Omental fat pad (tissue), 4 donors: ENCODE data around the gene ERBB4. TPM values are rescaled to one million over a fixed set of nuclear protein-coding genes. Genes with fewer than 3 reads are reported as not detected.

ENCODE experiments used
- ATAC-seq: fragments of 150-250 bp; one replicate; pipeline ENCODE4 v1.9.1; 2016; ENCODE audit warnings: mild to moderate bottlenecking, moderate library complexity; ENCODE audit not compliant: low FRiP score
- DNase-seq: peaks from one replicate; pipeline ENCODE4 v3.0.0-alpha.2; 2019; ENCODE audit warnings: low spot score
- total RNA-seq, 4 donors: library from RNA; depleted of rRNA; stranded (reverse); fragments of >200 nt; gene quantifications; one replicate each; pipeline ENCODE4 v1.1.0, GENCODE V29; 2016
- TF ChIP-seq, protein P1 (sequence below), 3 donors: fragments of 450-650 bp; IDR thresholded peaks; one replicate each; pipeline ENCODE4 v1.5.1; 2016 to 2017; ENCODE audit warnings: antibody characterized with exemption in 3 of 3, mild to moderate bottlenecking in 3 of 3, moderate library complexity in 2 of 3

Gene ERBB4
- total RNA-seq, 4 donors from 2014 or later: 0.16 to 7.7 (median 2.1) TPM

DNA sequence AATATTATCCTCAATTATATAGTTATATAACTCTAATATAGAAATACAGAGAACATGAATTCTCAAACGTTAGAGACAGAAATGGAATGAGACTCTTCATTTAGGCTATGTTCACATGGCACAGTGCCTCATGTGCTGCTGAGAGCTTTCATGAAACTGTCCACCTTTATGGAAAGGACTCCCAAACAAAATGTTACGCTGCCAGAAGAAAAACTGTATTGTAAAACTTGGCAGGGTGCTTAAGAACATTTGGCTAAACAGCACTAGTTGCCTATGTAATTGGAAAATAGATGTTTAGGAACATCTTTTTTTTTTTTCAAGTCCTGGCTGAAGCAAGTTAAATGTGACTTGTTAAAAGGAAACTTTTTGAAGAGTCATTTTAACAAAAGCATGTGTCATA, 396.0 kb downstream of the ERBB4 start:
- no peak for ATAC-seq
- TF ChIP-seq, protein P1, sequence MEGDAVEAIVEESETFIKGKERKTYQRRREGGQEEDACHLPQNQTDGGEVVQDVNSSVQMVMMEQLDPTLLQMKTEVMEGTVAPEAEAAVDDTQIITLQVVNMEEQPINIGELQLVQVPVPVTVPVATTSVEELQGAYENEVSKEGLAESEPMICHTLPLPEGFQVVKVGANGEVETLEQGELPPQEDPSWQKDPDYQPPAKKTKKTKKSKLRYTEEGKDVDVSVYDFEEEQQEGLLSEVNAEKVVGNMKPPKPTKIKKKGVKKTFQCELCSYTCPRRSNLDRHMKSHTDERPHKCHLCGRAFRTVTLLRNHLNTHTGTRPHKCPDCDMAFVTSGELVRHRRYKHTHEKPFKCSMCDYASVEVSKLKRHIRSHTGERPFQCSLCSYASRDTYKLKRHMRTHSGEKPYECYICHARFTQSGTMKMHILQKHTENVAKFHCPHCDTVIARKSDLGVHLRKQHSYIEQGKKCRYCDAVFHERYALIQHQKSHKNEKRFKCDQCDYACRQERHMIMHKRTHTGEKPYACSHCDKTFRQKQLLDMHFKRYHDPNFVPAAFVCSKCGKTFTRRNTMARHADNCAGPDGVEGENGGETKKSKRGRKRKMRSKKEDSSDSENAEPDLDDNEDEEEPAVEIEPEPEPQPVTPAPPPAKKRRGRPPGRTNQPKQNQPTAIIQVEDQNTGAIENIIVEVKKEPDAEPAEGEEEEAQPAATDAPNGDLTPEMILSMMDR (IDR thresholded peaks at IDR 0.05): no peak
- DNase-seq: no peak

DNA sequence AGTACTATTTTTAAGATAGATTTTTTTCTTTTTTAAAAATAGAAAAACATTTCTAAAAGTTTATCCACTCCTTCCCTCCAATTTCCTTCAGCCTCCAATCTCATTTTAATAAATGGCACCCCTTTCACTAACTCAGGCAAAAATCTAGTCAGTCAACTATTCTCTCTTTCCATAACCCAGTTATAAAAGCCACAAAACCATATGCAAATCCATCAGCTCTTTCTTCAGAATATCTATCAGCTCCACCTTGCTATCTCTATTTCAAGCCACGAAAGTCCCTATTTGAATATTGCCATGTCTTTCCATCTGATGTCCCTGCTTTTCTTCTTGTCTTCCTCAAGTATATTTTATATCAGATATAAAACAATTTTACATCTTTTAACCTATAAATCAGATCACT, 397.1 kb downstream of the ERBB4 start:
- no peak for ATAC-seq
- TF ChIP-seq, protein P1 (IDR thresholded peaks at IDR 0.05): no peak

DNA sequence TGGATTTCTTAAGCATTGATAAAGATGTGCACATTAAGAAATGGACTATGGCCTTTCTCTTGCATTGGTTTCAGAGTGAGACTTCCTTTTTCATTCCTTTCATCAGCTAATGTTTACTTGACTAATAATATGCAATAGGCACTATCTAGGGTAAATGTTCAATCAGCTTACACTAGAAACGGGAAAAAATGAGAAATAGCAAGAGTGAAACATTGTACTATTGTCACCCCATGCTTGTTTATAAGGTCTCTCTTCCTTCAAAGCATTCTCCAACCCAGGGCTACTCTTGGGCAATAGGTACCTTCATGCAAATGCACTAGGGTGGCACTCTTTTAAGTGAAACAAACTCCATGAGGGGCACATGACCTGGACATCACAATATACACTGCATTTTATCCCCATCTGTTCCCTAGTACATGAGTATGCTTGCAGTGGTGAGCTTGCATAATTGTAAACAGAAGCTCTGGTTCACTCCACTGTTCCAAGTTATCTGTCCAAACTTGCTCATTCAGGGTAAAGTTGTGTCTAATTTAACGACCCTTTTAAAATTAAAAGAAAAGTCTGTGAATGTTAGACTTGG, 402.3 kb downstream of the ERBB4 start:
- DNase-seq (no peak), ATAC-seq (no peak)
- TF ChIP-seq, protein P1 (IDR thresholded peaks at IDR 0.05): no peak

More for the DNA sequence above, 397.1 kb downstream of the ERBB4 start:
- no peak for DNase-seq

DNA sequence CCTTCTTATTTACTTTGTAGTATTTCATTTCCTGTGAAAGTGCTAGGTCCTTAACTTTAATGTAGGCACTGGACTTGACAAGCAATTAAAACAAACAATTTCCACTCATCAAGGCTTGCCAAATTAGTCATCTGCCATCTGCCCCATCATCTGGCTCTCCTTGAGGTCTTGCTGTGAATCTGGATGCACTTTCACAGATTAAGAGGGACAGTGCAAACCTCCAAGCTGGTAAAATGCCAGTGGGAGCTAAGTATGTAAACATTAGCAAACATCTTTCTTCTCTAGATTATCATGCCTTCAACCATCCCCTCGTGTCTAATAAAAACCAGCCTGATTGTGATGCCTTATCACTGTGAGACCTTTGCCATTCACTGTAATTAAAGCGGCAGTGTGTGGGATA, 402.9 kb downstream of the ERBB4 start:
- no peak for DNase-seq
- TF ChIP-seq, protein P1 (IDR thresholded peaks at IDR 0.05): no peak
- no peak for ATAC-seq

DNA sequence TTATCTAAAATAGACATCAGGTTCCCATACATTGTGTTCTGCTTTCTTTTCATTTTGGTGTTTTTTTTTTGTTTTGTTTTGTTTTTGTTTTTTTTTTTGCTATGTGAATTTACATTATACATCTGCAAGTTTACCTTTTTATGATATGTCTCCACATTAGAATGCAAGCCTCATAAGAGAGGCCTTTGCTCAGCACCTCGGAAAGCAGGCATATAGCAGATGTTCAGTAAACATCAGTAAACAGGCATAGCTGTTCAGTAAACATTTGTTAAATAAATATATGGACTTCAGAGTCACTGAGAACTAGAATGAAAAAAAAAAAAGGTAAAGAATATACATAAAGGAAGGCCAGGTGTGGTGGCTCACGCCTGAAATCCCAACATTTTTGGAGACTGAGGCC, 405.3 kb downstream of the ERBB4 start:
- TF ChIP-seq, protein P1 (IDR thresholded peaks at IDR 0.05): no peak
- no peak for DNase-seq
- no peak for ATAC-seq

DNA sequence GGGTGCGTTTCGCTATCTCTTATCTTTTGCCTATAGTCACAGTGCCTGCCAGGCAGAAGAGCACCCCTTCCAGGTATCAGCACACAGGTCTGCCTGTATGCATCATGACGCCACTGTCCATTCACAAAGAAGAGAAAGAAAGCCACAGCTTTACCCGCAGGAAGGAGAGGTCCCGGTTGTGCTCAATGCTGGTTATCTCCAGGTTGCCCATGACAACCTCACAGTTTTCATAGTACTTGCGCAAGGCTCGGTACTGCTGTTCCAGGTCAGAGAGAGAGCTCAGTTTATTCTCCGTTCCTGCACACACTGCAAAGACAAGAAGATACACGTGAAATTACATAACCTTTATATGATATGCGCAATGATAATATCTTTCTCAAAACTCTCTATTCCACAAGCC, 414.0 kb downstream of the ERBB4 start:
- TF ChIP-seq, protein P1 (IDR thresholded peaks at IDR 0.05): no peak
- ATAC-seq (no peak), DNase-seq (no peak)

DNA sequence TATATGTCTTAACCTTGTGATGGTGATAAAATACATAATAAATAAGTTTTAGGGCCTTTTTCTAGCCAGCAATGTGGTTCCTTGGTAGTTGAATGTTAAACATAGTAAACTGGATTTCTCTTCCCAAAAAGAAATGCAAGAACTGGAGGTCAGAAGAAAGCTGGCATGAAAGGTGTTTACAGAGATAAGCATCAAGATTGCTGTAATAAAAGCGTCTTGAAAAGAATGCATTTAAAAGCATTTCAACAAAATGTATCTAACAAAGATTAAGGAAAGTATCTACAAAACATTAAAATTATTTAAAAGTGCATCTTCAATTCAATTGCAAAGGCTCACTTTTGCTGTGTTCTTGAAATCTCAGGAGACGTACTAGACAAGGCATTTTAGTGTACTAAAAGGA, 419.0 kb downstream of the ERBB4 start:
- ATAC-seq (no peak), DNase-seq (no peak)
- TF ChIP-seq, protein P1 (IDR thresholded peaks at IDR 0.05): no peak
